Ishikawa (cell line): ENCODE results near the gene VTN.

Source experiments
- ZBTB7A ChIP-seq: IDR thresholded peaks from 2 replicates; pipeline ENCODE4 v1.6.1; 2012; ENCODE audit warnings: low read depth
- TF ChIP-seq, protein P1 (sequence below): IDR thresholded peaks from 2 replicates; pipeline ENCODE4 v1.6.1; 2012

DNA sequence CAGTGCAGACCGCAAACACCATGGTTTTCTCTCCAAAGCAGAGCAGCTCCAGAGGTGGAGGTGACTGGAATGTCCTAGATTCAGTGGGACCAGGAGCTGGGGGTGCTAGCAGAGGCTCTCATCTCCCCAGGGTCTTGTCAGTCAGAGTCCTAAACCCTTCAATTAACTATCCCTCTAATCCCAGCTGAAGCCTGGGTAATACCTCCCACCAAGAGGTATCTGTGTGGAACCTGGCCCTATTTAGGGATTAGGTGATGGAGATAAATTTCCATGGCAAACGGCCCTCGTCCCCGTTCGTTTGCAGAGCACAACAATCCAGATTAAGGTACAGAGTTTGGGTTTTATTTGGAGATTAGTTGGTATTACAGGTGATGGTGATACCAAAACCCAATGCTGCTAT is 6.9 kb downstream of the VTN start:
- TF ChIP-seq, protein P1, sequence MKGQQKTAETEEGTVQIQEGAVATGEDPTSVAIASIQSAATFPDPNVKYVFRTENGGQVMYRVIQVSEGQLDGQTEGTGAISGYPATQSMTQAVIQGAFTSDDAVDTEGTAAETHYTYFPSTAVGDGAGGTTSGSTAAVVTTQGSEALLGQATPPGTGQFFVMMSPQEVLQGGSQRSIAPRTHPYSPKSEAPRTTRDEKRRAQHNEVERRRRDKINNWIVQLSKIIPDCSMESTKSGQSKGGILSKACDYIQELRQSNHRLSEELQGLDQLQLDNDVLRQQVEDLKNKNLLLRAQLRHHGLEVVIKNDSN = no peak
- TF ChIP-seq ZBTB7A = no peak
